Peyer's patch (tissue), 4 donors: Measurements from ENCODE around the gene ABR.

Source experiments
- CTCF ChIP-seq, 6 experiments: fragments of 450-650 bp in 4 of 6; fragments of 200-600 bp in 2 of 6; sonication (generic) in 1 of 6; IDR thresholded peaks; one replicate each; pipeline ENCODE4 v1.5.1; 2017 to 2019; ENCODE audit warnings: antibody characterized with exemption in 6 of 6, mild to moderate bottlenecking in 3 of 6, moderate library complexity in 1 of 6
- POLR2A ChIP-seq, 2 donors: fragments of 450-650 bp; IDR thresholded peaks; one replicate each; pipeline ENCODE4 v1.5.1; 2017; ENCODE audit warnings: antibody characterized with exemption in 2 of 2, mild to moderate bottlenecking in 2 of 2, moderate library complexity in 2 of 2

- TF ChIP-seq POLR2A (IDR thresholded peaks at IDR 0.05) (no peak), CTCF (IDR thresholded peaks at IDR 0.05) (no peak)
Measured at GRCh38 chr17:1226308-1226707, 46.5 kb upstream of the ABR start.
